ENCODE measurements around the gene RAB44.
A peak's percentile ranks its signal among the peaks of the same experiment; 100 is the strongest.

The RAB44 gene

DNA sequence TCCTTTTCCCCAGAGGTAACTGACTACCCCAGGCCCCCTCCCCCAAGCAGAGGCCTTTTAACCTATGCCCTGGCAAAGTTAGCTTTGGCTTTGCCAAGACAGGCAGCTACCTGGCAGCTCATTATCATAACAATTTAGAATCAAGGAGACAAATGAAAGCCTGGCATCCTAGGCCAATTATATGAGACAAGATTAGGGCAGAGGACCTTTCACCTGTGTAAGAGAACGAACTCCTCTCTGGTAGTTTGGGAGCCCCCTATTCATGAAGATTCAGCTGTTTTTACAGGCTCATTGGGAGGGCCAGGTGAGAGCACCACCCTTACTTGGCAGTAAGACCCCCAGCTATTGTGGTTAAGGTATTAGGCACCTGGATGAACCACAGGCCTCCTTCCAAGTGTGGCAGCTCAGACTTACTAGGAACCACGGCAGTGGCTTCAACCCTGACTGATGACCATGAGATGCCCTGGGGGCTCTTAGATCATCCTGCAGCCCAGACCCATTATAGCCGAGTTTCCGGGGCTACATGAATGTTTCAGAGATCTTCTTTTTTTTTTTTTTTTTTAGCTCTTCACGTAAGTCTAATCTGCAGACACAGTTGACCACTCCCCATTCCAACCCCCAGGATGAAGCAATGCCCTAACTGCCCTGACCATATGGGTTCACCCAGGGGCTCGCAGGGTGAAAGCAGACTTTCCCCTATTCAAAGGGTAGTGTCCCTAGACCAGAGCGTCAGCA is 56.2 kb downstream of the RAB44 start:
- DNase-seq (ENCODE audit: low read depth) = no peak

DNA sequence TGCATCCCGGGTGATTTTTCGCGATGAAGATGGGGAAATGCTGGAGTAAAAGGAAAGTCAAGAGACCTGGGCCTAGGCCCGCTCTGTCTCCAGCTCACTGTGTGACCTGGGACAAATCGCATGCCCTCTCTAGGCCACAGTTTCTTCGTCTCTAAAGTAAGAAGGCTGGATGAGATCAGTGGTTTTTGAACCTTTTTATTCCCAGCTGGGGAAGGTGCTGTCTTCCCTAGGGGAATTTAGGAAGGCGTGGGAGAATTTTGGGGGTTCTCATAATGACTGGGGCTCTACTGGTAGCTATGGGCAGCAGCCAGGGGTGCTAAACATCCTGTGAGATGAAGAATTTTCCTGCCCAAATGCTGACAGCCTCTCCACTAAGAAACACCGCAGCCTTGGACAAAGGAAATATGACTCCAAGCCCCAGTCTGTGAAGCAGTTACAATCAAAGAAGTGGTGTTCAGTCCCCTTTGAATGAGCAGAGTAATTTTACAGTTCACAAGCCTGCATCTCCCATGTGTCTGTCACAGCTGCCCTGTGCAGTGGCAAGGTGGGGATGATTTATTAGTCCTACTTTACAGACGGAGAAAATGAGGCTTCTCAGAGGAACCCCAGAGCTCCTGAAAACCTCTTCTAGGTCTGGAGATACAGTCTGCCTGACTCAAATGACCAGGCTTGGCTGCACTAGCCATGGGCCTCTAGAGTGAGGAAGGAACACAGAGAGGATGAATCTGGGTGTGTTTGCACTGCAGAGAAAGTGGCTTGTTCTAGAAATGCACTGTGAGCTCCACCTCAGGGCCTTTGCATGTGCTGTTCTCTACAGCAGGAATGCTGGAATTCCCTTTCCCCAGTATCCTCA is 57.2 kb downstream of the RAB44 start:
- DNase-seq (ENCODE audit: low read depth) = no peak

DNA sequence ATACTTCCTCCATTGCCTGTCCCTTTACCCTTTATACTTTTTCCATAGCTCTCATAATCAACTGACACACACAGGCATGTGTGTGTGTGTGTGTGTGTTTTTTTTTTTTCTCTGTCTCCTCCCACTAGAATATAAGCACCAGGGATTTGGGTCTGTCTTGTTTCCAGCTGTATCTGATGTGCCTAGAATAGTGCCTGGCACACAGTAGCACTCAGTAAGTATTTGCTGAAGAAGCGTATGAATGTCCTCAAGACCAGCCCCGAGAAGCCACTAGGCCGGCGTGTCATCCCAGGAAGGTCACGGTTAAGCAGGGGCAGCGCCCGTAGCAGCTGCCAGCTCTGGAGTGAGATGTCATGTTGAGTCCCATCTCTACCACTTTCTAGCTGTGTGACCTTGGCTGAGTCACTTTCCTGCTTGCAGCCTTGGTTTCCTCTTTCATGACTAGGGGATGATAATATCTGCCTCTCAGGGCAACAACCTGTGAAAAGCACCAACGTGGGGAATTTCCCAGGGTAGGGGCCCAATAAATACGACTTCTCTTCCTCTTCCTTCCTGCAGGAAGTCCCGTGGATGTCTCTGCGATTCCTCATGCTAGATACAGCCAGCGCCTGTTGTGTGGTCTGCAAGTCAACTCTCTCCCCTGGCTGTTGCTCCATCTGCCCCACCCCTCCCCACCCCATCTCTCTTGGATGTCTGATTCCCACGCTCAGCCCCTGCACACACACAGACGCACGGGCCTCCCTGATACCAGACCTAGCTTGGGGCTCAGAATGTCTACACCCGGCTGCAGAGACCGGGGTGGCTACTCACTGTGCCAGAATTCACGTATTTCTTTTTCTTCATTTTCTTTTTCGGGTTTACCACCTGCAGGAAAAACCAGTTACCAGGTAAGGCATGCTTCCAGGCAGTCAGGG is 58.1 kb downstream of the RAB44 start:
- DNase-seq (ENCODE audit: low read depth) = peak; percentile 46

DNA sequence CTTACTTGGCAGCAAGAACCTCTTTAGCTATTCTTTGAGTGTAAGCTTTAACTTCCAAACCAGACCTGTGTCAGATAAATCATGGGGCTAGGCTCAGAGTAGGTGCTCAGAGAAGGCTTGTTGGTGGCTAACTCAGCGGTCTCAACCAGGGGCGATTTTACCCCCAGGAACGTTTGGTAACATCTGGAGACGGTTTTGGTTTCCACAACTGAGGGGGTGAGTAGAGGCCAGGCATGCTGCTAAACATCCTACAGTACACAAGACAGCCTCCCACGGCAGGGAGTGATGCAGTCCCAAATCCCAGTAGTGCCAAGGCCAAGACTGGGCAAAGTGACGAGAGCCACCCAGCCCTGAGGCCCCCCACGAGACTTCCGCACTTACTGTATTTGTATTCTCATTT is 59.2 kb downstream of the RAB44 start:
- DNase-seq (ENCODE audit: low read depth) = no peak

DNA sequence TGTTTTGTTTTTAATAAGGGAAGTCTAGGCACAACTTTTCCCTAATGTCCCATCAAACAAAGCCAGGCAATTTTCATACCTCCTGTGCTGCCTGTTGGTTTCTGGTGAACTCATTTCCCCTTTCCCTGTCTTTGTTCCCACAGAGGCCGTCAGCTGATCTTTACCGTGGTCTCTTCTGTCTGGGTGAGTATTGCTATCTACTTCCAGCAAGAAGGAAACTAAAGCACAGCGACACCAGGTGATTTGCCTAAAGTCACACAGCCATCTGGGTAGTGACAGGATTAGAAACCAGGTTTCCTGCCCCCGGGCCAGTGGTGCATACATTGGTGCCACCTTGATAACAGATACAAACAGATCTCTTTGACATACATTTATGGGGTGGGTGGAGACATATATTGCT is 59.6 kb downstream of the RAB44 start:
- DNase-seq (ENCODE audit: low read depth) = no peak

DNA sequence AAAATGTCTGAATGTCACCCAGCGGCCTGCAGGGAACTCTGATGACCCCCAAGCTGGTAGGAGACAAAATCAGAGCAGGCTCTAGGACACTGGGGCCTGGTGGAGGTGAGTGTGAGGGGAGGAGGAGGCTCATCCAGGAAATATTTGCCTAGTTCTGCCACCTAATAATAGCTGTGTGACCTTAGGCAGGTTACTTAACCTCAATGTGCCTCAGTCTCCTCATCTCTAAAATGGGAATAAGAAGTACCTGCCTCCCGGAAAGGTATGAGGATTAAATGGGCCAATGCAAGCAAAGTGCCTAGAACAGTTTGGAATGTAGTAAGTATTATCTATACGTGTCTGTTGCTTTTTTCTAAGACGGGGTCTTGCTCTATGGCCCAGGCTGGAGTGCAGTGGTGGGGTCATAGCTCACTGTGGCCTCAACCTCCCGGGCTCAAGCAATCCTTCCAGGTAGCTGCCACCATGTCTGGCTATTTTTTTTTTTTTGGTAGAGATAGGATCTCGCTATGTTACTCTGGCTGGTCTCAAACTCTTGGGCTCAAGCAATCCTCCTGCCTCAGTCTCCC is 60.4 kb downstream of the RAB44 start:
- no peak for DNase-seq (ENCODE audit: low read depth)

DNA sequence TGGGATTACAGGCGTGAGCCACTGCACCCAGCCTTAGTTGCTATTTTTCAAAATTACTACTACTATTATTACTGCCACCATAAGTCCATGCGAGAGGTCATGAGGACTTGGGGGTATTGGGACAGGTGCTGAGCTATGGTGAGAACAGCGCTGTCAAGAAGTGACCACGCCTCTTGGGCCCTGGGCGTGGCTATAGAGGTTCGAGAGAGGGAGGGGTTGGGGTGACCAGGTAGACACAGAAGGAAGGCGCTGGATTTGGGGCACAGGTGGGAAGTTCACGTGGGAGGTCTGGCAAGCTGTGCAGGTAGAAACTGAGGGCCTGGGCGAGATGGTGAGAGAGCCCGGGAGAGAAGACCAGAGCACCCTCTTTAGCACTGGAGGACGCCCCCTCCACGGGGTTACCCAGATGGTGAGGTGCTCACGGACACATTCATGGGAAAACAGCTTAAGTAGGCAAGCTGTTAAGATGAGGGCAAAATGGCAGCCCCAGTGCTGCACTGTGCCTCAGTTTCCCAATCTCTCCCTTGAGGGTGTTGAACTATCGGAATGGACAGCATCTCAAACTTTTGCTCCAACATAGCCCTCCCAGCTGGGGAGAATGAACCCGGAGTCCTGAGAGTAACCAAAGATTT is 61.0 kb downstream of the RAB44 start:
- no peak for DNase-seq (ENCODE audit: low read depth)

DNA sequence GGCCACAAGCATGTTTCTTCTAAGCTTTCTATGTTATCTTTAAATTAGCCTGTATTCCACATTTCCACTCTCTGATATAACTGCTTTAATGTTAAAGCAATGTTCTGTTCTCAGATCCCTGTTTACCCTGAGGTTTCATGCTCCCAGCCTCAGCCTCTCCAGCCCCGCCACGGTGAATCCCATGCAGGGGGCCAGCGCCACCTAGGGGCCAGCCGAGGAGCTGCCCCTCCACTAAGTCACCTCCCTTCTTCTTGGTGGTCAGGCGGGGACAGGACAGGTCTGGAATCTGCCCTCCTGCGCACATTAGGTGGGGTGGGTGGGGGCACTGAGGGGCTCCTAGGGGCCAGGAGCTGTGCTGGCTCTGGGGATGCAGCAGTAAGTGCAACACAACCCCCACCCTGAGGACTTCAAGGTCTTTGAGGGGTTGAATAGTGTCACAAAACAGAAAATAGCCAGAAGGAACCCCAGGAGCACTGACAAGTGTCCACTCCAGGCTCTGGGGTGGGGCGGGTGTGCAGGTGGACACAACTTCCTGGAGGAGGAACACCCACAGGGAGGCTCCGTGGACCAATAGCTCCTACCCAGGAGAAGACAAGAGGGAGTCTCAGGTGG is 61.6 kb downstream of the RAB44 start:
- DNase-seq (ENCODE audit: low read depth) = peak; percentile 65

DNA sequence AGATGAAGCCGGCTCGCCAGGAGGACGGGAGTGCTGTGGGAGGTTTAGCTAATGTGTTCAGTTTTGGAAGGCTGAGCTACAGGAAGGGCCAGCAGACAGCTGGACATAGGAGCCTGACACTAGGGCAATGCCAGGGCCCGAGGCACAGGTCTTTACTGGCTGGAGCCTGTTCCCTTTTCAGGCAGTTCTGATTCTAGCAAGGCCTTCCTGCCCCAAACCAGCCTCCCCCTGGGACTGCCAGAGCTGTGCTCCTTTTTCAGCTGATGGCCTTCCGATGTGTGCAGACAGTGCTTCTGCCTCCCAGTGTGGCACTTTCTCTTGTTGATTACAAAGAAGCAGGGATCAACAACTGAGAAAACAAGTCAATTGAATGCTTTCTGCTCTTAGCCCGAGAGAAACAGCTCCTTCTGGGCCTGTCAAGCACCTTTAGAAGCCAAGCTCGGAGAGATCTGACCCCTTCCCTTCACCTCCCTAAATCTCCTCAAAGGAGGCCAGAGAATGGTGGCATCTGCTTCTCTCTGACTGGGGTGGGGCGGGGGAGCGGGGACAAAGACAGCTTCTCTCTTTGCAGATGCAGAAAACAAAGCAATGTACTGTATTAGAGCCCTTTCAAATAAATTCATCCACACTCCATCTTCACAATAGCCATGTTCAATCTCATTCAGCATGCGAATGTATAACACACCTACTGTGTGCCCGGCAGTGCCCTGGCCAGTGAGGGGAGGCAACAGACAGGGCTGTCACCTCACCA is 63.2 kb downstream of the RAB44 start:
- no peak for DNase-seq (ENCODE audit: low read depth)

DNA sequence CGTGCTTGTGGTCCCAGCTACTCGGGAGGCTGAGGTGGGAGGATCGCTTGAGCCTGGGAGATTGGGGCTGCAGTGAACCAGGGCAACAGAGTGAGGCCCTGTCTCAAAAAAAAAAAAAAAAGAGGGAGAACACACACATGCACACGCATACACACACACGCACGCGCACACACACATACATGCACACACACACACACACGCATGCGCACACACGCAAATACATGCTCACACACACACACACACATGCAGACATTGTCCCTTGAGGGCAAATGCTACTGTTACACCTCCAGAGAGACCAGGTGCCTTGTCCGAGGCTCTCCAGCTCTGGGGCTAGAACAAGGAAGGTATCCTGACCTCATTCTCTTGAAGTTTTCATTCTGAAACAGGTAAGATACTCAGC is 64.5 kb downstream of the RAB44 start:
- no peak for DNase-seq (ENCODE audit: low read depth)

DNA sequence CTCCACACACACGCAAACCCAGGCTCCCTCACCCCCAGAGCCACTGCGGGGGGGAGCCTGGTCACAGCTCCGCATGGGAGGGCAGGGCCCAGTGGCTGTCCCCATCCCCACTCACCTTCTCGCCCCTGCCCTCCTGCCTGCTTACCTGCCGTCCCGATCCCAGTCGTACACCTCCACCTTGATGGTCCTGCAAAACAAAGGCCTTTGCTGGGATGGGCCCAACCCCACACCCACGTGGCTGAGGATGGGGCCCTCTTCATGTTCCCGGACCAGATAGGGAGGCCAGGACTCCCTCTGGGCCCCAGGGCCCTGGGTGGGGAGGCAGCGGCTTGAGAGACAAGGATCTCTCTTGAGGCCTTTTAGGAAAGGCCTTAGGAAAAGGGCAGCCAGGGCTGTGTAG is 67.6 kb downstream of the RAB44 start:
- no peak for DNase-seq (ENCODE audit: low read depth)

DNA sequence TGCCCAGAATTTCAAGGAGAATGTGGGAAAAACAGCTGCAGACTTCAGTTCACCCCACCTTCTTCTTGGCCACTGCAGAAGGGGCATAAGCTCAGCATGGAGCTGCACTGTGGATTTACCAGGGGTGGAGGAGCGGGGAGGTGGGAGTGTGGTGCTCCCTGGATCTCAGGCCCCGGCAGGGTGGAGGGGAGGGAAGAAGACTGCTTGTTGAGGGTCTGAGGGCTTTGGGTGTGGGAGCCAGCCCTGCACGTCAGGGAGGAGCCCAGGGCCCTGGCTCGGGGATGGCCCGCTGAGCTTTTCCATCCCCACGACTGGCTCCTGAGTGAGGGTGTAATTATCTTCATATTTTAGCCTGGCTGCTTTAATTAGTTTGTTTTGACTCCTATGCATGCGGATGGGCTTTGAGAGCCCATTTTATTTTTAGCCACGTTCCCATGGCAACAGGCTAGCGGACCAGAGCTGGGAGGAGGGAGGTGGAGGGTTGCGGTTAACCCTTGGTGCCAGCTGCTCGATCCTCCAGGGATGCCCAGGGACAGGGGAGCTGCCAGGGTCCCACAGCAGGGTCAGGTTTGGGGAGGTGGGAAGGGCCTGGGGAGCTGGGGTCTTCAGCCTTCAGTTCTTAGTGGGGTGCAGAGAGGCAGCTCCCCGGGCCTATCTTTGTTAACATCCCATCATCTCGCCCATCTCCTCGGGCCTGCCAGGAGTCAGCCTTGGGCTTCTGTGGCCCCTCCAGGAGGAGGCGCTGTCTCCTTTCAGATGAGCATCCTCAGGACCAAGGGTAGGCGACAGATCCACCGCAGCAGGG is 68.2 kb downstream of the RAB44 start:
- peak; percentile 63 for DNase-seq (ENCODE audit: low read depth)

DNA sequence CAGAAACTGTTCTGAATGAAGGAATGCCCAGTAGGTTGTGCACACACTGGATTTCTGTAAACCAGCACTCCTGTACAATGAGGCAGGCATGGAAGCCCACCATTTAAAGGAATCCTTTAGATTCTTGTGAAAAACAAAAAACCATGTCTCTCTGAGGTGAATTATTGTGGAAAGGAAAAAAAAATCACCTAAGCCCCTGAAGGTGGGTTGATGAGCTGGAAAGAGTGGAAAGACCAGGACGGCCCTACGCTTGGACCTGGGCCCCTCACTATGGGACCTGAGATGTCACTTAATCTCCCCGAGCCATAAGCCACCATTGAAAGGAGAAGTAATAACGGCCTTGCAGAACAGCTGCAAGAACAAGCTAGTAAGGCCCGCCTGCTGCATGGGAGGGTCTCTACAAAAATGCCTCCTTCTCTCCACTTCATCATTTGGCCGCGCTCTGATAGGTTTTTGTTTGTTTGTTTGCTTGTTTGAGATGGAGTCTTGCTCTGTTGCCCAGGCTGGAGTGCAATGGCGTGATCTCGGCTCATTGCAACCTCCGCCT is 68.8 kb downstream of the RAB44 start:
- DNase-seq (ENCODE audit: low read depth) = no peak

DNA sequence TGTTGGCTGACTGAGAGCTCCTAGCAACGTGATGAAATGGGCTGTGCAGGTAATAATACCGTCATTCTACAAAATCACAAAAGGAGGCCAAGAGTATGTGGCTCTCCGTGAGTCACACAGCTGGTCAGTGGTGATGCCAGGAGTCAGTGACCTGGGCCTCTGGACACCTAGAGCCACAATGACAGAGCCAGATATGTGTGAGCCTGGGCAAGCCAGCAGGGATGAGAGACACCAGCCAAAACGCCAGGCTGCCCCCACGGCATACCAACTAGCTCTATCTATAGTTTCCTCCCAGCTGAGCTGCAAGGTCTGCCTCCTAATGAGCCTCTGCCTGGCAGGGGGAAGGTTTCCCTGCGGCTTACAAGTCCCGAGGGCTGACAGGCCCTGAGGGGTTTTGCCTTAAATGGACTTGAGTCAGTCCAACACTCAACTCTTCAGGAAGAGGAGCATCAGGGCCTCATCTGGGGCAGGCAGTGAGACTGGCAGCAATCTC is 71.6 kb downstream of the RAB44 start:
- no peak for DNase-seq (ENCODE audit: low read depth)

DNA sequence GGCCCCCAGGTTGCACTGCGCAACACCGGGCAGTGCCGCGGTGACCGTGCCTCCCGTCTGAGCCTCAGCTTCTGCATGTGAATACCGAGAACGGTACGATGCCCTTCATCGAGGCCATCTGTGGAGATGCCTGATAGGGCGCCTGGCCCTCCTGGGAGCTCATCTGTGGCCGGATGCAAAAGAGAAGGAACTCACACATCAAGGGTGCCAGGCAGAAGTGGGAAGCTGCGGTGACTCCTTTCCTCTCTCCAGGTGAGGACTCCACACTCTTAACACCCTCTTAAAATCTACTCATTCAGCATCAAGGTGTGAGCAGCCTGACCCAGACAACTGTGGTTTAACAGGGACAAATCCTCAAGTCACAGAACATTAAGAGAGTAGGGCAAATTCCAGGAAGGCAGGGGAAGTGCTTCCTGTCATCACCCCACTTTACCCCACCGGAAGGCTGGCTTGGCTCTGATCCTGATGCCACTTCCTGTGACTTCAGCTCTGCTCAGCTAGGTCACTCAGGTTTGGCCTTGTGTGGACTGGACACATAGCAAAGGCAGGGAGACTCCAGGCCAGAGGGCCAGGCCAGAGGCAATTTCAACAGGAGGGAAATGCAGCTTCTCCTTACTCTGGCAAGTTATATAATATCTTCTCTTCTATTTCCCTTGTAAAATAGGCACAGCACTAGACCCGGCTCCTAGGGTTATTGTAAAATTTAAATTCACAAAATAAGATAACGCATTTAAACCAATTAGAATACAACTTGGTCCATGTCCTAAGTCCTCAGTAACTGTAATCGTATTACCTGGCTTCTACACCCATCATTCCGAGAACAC is 72.3 kb downstream of the RAB44 start:
- no peak for DNase-seq (ENCODE audit: low read depth)

DNA sequence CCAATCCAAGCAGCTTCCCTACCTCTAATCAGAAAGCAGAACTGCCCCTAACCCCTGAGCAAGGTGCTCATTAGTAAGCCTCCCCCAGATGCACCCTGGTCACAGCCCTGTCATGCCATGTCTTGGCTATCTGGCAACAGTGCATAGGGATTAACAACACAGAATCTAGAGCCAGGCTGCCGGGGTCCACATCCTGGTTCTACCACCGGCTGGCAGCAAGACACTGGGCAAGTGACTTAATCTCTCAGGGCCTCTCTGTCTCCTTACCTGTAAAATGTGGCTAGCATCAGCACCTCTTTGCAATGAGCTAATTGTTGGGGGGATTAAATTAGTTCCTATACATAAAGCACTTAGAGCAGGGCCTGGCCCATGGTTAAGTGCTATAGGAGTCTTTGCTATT is 73.5 kb downstream of the RAB44 start:
- DNase-seq (ENCODE audit: low read depth) = no peak

DNA sequence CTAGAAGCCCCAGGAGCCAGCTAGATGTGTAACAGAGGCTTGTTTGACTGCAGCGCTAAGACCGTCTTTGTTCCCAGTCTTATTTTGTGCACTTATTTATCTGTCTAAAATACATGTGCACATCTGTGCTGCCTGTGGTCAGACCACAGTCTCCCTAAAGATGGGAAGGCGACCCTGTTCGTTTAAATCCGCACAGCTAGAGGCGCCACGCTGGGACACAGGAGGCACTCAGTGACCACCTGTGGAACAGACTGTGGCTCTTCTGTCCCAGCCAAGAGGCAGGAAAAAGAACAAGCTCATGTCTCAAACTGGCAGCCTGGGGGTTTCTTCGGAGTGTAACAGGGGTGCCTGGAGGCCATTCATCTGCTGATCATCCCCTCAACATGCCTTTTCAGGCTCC is 74.8 kb downstream of the RAB44 start:
- DNase-seq (ENCODE audit: low read depth) = no peak

DNA sequence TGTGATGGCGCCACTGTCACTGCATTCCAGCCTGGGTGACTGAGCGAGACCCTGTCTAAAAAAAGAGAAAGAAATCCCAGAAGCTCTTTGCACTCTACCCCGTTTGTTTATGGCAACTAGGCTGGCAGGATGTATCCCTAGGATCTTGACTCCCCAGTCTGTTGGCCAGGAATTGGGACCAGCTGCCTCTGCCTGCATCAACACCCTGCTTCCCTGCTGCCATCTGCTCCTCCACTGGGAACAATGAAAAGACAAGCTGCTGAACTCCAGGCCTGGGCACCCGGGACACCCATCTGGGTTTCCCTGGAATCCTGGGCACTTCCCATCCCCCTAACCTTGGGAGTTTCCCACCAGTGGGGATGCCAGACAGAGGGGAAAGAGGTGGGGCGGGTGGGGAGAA is 76.7 kb downstream of the RAB44 start:
- no peak for DNase-seq (ENCODE audit: low read depth)

All from stimulated activated CD8-positive, alpha-beta memory T cell treated with anti-CD3 and anti-CD28 coated beads, Interleukin-4, amount 100 ng/mL, for 24 hours (primary cell).